Natural killer cell (primary cell): ENCODE data around the gene NOL4L. TPM values are rescaled to one million over a fixed set of nuclear protein-coding genes. Genes with fewer than 3 reads are reported as not detected.

ENCODE experiments used
- ATAC-seq, 3 donors: fragments of 150-1000 bp in 2 of 3; fragments of 200-7000 bp in 1 of 3; cut with Tn5 transposase; 1 replicate in 1 of 3; 2 replicates in 2 of 3; pipeline ENCODE4 v1.10.0; 2021; ENCODE audit warnings: mild to moderate bottlenecking in 2 of 3, moderate library complexity in 2 of 3
- DNase-seq, 2 donors: peaks; one replicate each; pipeline versions ENCODE4 v3.0.0 to v3.0.0-alpha.2; 2013 to 2021; ENCODE audit warnings: mixed read lengths in 1 of 2
- H3K27ac ChIP-seq: one replicate; pipeline ENCODE4 v1.5.1; 2013; ENCODE audit warnings: mild to moderate bottlenecking, low read length
- H3K27me3 ChIP-seq: one replicate; pipeline ENCODE4 v1.6.1; 2013; ENCODE audit warnings: low read length; ENCODE audit not compliant: control insufficient read depth, insufficient read depth
- H3K36me3 ChIP-seq: one replicate; pipeline ENCODE4 v1.6.1; 2013; ENCODE audit warnings: low read length; ENCODE audit not compliant: control insufficient read depth, insufficient read depth
- H3K4me1 ChIP-seq: one replicate; pipeline ENCODE4 v1.6.1; 2013; ENCODE audit warnings: low read length; ENCODE audit not compliant: control insufficient read depth, insufficient read depth
- H3K4me3 ChIP-seq: one replicate; pipeline ENCODE4 v1.5.1; 2013; ENCODE audit warnings: low read length
- H3K9me3 ChIP-seq: one replicate; pipeline ENCODE4 v1.6.1; 2013; ENCODE audit warnings: low read length; ENCODE audit not compliant: control insufficient read depth, insufficient read depth
- H3K27ac Mint-ChIP-seq, 2 donors: one replicate each; pipeline ENCODE4 v1.8.0; 2022; ENCODE audit warnings: mild to moderate bottlenecking in 2 of 2, mixed read lengths in 2 of 2, moderate library complexity in 1 of 2
- H3K27me3 Mint-ChIP-seq, 2 donors: one replicate each; pipeline ENCODE4 v1.8.0; 2022; ENCODE audit warnings: low read depth in 2 of 2, mixed read lengths in 2 of 2
- H3K36me3 Mint-ChIP-seq: one replicate; pipeline ENCODE4 v1.8.0; 2022; ENCODE audit warnings: mixed read lengths
- H3K4me1 Mint-ChIP-seq, 2 donors: one replicate each; pipeline ENCODE4 v1.8.0; 2022; ENCODE audit warnings: mixed read lengths in 2 of 2
- H3K4me3 Mint-ChIP-seq: one replicate; pipeline ENCODE4 v1.8.0; 2022; ENCODE audit warnings: mild to moderate bottlenecking, moderate library complexity, mixed read lengths
- H3K9me3 Mint-ChIP-seq, 2 donors: one replicate each; pipeline ENCODE4 v1.8.0; 2022; ENCODE audit warnings: mixed read lengths in 2 of 2
- CTCF ChIP-seq: fragments of 200-600 bp; IDR thresholded peaks from one replicate; pipeline ENCODE4 v1.8.0; 2022; ENCODE audit warnings: antibody characterized with exemption
- WGBS: methylation state at CpG from one replicate; pipeline ENCODE4 v1.1.7; 2013; ENCODE audit warnings: missing lambda C conversion rate; ENCODE audit not compliant: insufficient coverage; 5-methylcytosine and 5-hydroxymethylcytosine counted together
- intact Hi-C: fragments of 100-400 bp; cut with micrococcal nuclease; formaldehyde crosslinking; loops from one replicate; pipeline ENCODE4 v1.14.2; 2022
- total RNA-seq, 4 donors: library from RNA; stranded (reverse); fragments of 120-200 nt in 1 of 4; gene quantifications; one replicate each; pipeline versions ENCODE4 v1.2.3 to v1.2.4, GENCODE V29; 2013 to 2022

Gene NOL4L
- total RNA-seq, 3 donors from 2014 or later (not counting 1 experiment from before 2014, with no cell fraction given): 101 to 136 (median 114) TPM

GRCh38 chr20:32610472-32611218, 25.5 kb upstream of the NOL4L start:
- H3K36me3 ChIP-seq: no peaks in the 10 kb centered on the region
- DNase-seq (no peak), ATAC-seq (no peak)
- H3K4me3 Mint-ChIP-seq: no peak overlapping the region
- peaks cover 0 to 9% of the 10 kb centered on the region in 2 donors for H3K9me3 Mint-ChIP-seq
- peaks cover 0 to 6% of the 10 kb centered on the region in 2 donors for H3K27me3 Mint-ChIP-seq
- TF ChIP-seq CTCF: no peak
- H3K9me3 ChIP-seq: no peaks in the 10 kb centered on the region
- intact Hi-C loops: no loop called here
- no peak overlapping the region for H3K27ac Mint-ChIP-seq
- WGBS: 77% methylated on average over 17 of the region's 17 CpGs
- no peak overlapping the region for H3K4me3 ChIP-seq
- H3K4me1 Mint-ChIP-seq: peaks cover 0 to 13% of the 10 kb centered on the region in 2 donors
- peaks cover 4% of the 10 kb centered on the region for H3K4me1 ChIP-seq
- no peak overlapping the region for H3K27ac ChIP-seq
- no peaks in the 10 kb centered on the region for H3K36me3 Mint-ChIP-seq
- H3K27me3 ChIP-seq: no peaks in the 10 kb centered on the region

GRCh38 chr20:32609993-32610392, 24.9 kb upstream of the NOL4L start:
- peaks cover 0 to 12% of the 10 kb centered on the region in 2 donors for H3K4me1 Mint-ChIP-seq
- intact Hi-C loops: no loop called here
- peaks cover 0 to 9% of the 10 kb centered on the region in 2 donors for H3K9me3 Mint-ChIP-seq
- TF ChIP-seq CTCF: no peak
- Histone ChIP-seq H3K4me3 (no peak overlapping the region), H3K27ac (no peak overlapping the region), H3K27me3 (no peaks in the 10 kb centered on the region), H3K9me3 (no peaks in the 10 kb centered on the region), H3K4me1 (peaks cover 6% of the 10 kb centered on the region), H3K36me3 (no peaks in the 10 kb centered on the region)
- no peak overlapping the region for H3K27ac Mint-ChIP-seq
- ATAC-seq: no peak
- no peaks in the 10 kb centered on the region for H3K36me3 Mint-ChIP-seq
- no peak for DNase-seq
- H3K27me3 Mint-ChIP-seq: peaks cover 0 to 6% of the 10 kb centered on the region in 2 donors
- 96% methylated on average over 4 of the region's 4 CpGs for WGBS
- H3K4me3 Mint-ChIP-seq: no peak overlapping the region

- intact Hi-C loops: no loop called here
- peaks cover 0 to 6% of the 10 kb centered on the region in 2 donors for H3K4me1 Mint-ChIP-seq
- Histone ChIP-seq H3K4me1 (peaks cover 10% of the 10 kb centered on the region), H3K9me3 (no peaks in the 10 kb centered on the region), H3K36me3 (no peaks in the 10 kb centered on the region), H3K27ac (no peak overlapping the region), H3K27me3 (no peaks in the 10 kb centered on the region), H3K4me3 (no peak overlapping the region)
- peaks cover 0 to 6% of the 10 kb centered on the region in 2 donors for H3K27me3 Mint-ChIP-seq
- no peak overlapping the region for H3K4me3 Mint-ChIP-seq
- DNase-seq: no peak
- H3K27ac Mint-ChIP-seq: no peak overlapping the region
- no peak for TF ChIP-seq CTCF
- peaks cover 0 to 9% of the 10 kb centered on the region in 2 donors for H3K9me3 Mint-ChIP-seq
- no peak for ATAC-seq
- H3K36me3 Mint-ChIP-seq: no peaks in the 10 kb centered on the region
- 88% methylated on average over 14 of the region's 14 CpGs for WGBS
Measured at GRCh38 chr20:32609111-32609773, 24.1 kb upstream of the NOL4L start.
